OCI-LY7 (cell line): ENCODE measurements around the gene SBF2. TPM values are rescaled to one million over a fixed set of nuclear protein-coding genes. Genes with fewer than 3 reads are reported as not detected.
A peak's percentile ranks its signal among the peaks of the same experiment; 100 is the strongest.

Experiments
- BruUV-seq: library from RNA; stranded (reverse); fragments of 400-500 nt; replicated peaks from 2 replicates; lab custom pipeline; 2021; lab: Mats Ljungman, UMichigan
- CTCF ChIA-PET: fragments of 300-600 bp; sonication (Branson Sonifier 250); formaldehyde crosslinking; loops from one replicate; lab custom pipeline; 2022; ENCODE audit warnings: antibody characterized with exemption; ENCODE audit not compliant: unreplicated experiment; lab: Charles Lee
- POLR2A ChIA-PET: fragments of 300-600 bp; sonication (Branson Sonifier 250); formaldehyde crosslinking; loops from one replicate; lab custom pipeline; 2022; ENCODE audit warnings: antibody characterized with exemption; lab: Charles Lee
- DNase-seq: peaks from one replicate; pipeline ENCODE4 v3.0.0-alpha.2; 2015; ENCODE audit warnings: low spot score
- H2AFZ ChIP-seq: fragments of 200-600 bp; sonication (generic), shearing (Covaris generic); 2 replicates; pipeline ENCODE4 v1.6.1; 2014; ENCODE audit warnings: mild to moderate bottlenecking, antibody characterized with exemption, low read length, moderate library complexity
- H3K27ac ChIP-seq: fragments of 200-600 bp; sonication (generic); 2 replicates; pipeline ENCODE4 v1.5.1; 2014; ENCODE audit warnings: mixed run types, low read depth, mild to moderate bottlenecking, moderate library complexity, low read length, inconsistent platforms; ENCODE audit not compliant: poor library complexity, severe bottlenecking
- H3K36me3 ChIP-seq: fragments of 200-600 bp; sonication (generic); 2 replicates; pipeline ENCODE4 v1.6.1; 2014; ENCODE audit warnings: mild to moderate bottlenecking, antibody characterized with exemption, low read length, moderate library complexity, mixed read lengths; ENCODE audit not compliant: insufficient read depth
- H3K4me1 ChIP-seq: fragments of 200-600 bp; sonication (generic); 2 replicates; pipeline ENCODE4 v1.5.1; 2014; ENCODE audit warnings: mild to moderate bottlenecking, low read length; ENCODE audit not compliant: insufficient read depth, poor library complexity, severe bottlenecking
- H3K4me2 ChIP-seq: fragments of 200-600 bp; sonication (generic); 2 replicates; pipeline ENCODE4 v1.6.1; 2014; ENCODE audit warnings: mild to moderate bottlenecking, low read length
- H3K4me3 ChIP-seq: fragments of 200-600 bp; sonication (generic); 2 replicates; pipeline ENCODE4 v1.5.1; 2014; ENCODE audit warnings: mild to moderate bottlenecking, low read depth, low read length; ENCODE audit not compliant: poor library complexity, severe bottlenecking
- H3K79me2 ChIP-seq: fragments of 200-600 bp; sonication (generic); 2 replicates; pipeline ENCODE4 v1.6.1; 2016; ENCODE audit warnings: low read depth, mild to moderate bottlenecking, low read length, moderate library complexity, mixed read lengths; ENCODE audit not compliant: insufficient read depth
- H3K9me2 ChIP-seq: fragments of 200-600 bp; sonication (generic); 2 replicates; pipeline ENCODE4 v1.6.1; 2016; ENCODE audit warnings: mild to moderate bottlenecking, low read length, mixed read lengths; ENCODE audit not compliant: insufficient read depth
- H3K9me3 ChIP-seq: fragments of 200-600 bp; sonication (generic); 2 replicates; pipeline ENCODE4 v1.6.1; 2014; ENCODE audit warnings: mild to moderate bottlenecking, mixed run types, low read length, mixed read lengths
- H4K20me1 ChIP-seq: fragments of 200-600 bp; sonication (generic); 2 replicates; pipeline ENCODE4 v1.6.1; 2014; ENCODE audit warnings: mild to moderate bottlenecking, antibody characterized with exemption, low read length, moderate library complexity, mixed read lengths; ENCODE audit not compliant: insufficient read depth
- CTCF ChIP-seq: fragments of 200-600 bp; sonication (generic); conservative IDR thresholded peaks from 2 replicates; pipeline ENCODE4 v1.5.1; 2014; ENCODE audit warnings: mild to moderate bottlenecking, antibody characterized with exemption, low read length, moderate library complexity, mixed read lengths
- EZH2phosphoT487 ChIP-seq: fragments of 200-600 bp; sonication (generic); IDR thresholded peaks from 2 replicates; pipeline ENCODE4 v1.6.1; 2018; ENCODE audit warnings: low read depth, borderline replicate concordance, mild to moderate bottlenecking, mixed run types, antibody characterized with exemption, low read length, moderate library complexity, mixed read lengths
- intact Hi-C: fragments of 100-400 bp; cut with micrococcal nuclease; formaldehyde crosslinking; loops from one replicate; pipeline ENCODE4 v1.10.0; 2022; ENCODE audit not compliant: unreplicated experiment
- total RNA-seq, 2 experiments: library from RNA; depleted of rRNA in 1 of 2; stranded (reverse); fragments of >200 nt in 1 of 2; shearing (Covaris generic) in 1 of 2; gene quantifications; 2 replicates each; pipeline ENCODE4 v1.2.3, GENCODE V29; 2014 to 2022

The SBF2 gene
- total RNA-seq, 2 experiments from 2014 or later, result 12.9 to 14.3 TPM

GRCh38 chr11:9893474-9893873, 400.5 kb downstream of the SBF2 start:
- Histone ChIP-seq H4K20me1 (no peaks in the 10 kb centered on the region), H3K27ac (no peak overlapping the region), H3K4me3 (no peak overlapping the region), H3K4me1 (no peaks in the 10 kb centered on the region), H3K36me3 (no peaks in the 10 kb centered on the region), H3K9me2 (no peaks in the 10 kb centered on the region), H3K9me3 (no peaks in the 10 kb centered on the region), H2AFZ (no peak overlapping the region), H3K79me2 (no peaks in the 10 kb centered on the region), H3K4me2 (no peak overlapping the region)
- intact Hi-C loops, result no loop called here
- no TSS peak for BruUV-seq
- DNase-seq, result peak; percentile 10
- ChIA-PET POLR2A (interaction anchor here (0.6 to 1.1 kb wide), 2 partner anchors 11 to 15 kb away, joined by 3 read pairs; no protein-coding TSS in a partner anchor), CTCF (no interaction called here)
- TF ChIP-seq EZH2phosphoT487, result no peak
- no peak for TF ChIP-seq CTCF

- DNase-seq, result no peak
- H3K27ac ChIP-seq, result no peak overlapping the region
- ChIA-PET CTCF (no interaction called here), POLR2A (interaction anchor here (0.9 kb wide), 1 partner anchor 10 kb away, joined by 3 read pairs; no protein-coding TSS in a partner anchor)
- no peaks in the 10 kb centered on the region for H3K9me2 ChIP-seq
- no peaks in the 10 kb centered on the region for H4K20me1 ChIP-seq
- no peaks in the 10 kb centered on the region for H3K79me2 ChIP-seq
- no peak overlapping the region for H3K4me3 ChIP-seq
- H2AFZ ChIP-seq, result no peak overlapping the region
- no peak overlapping the region for H3K4me2 ChIP-seq
- intact Hi-C loops, result no loop called here
- no peaks in the 10 kb centered on the region for H3K9me3 ChIP-seq
- no peaks in the 10 kb centered on the region for H3K36me3 ChIP-seq
- no TSS peak for BruUV-seq
- H3K4me1 ChIP-seq, result no peaks in the 10 kb centered on the region
- TF ChIP-seq EZH2phosphoT487 (no peak), CTCF (no peak)
These were observed 405.1 kb downstream of the SBF2 start for GRCh38 chr11:9888938-9889337.

GRCh38 chr11:9887472-9887871, 406.5 kb downstream of the SBF2 start:
- intact Hi-C loops, result no loop called here
- no peak overlapping the region for H2AFZ ChIP-seq
- BruUV-seq, result no TSS peak

More at GRCh38 chr11:9887472-9887871, 406.5 kb downstream of the SBF2 start:
- TF ChIP-seq CTCF (no peak), EZH2phosphoT487 (no peak)
- H3K4me3 ChIP-seq, result no peak overlapping the region
- no peaks in the 10 kb centered on the region for H3K9me3 ChIP-seq
- no peak overlapping the region for H3K4me2 ChIP-seq
- no peak for DNase-seq
- ChIA-PET POLR2A (no interaction called here), CTCF (no interaction called here)
- no peaks in the 10 kb centered on the region for H3K9me2 ChIP-seq
- no peaks in the 10 kb centered on the region for H4K20me1 ChIP-seq
- no peak overlapping the region for H3K27ac ChIP-seq
- no peaks in the 10 kb centered on the region for H3K79me2 ChIP-seq
- H3K36me3 ChIP-seq, result no peaks in the 10 kb centered on the region
- no peaks in the 10 kb centered on the region for H3K4me1 ChIP-seq
